Nephron progenitor cell (in vitro differentiated cells): Measurements from ENCODE around the gene HSPA12B.

Source experiments
- DNase-seq: peaks from one replicate; pipeline ENCODE4 v3.0.0; 2021
- H3K27ac Mint-ChIP-seq: 2 replicates; pipeline ENCODE4 v1.8.0; 2021; ENCODE audit warnings: mild to moderate bottlenecking, moderate library complexity, mixed read lengths
- H3K27me3 Mint-ChIP-seq: 2 replicates; pipeline ENCODE4 v1.8.0; 2021; ENCODE audit warnings: mild to moderate bottlenecking, low read depth, mixed read lengths; ENCODE audit not compliant: poor library complexity
- H3K36me3 Mint-ChIP-seq: 2 replicates; pipeline ENCODE4 v1.8.0; 2021; ENCODE audit warnings: low read depth, mixed read lengths
- H3K4me1 Mint-ChIP-seq: 2 replicates; pipeline ENCODE4 v1.8.0; 2021; ENCODE audit warnings: mixed read lengths
- H3K4me3 Mint-ChIP-seq: 2 replicates; pipeline ENCODE4 v1.8.0; 2021; ENCODE audit warnings: mild to moderate bottlenecking, moderate library complexity, mixed read lengths
- H3K9me3 Mint-ChIP-seq: 2 replicates; pipeline ENCODE4 v1.8.0; 2021; ENCODE audit warnings: mild to moderate bottlenecking, moderate library complexity, mixed read lengths
- TF ChIP-seq, protein P1 (sequence below): fragments of 200-600 bp; sonication (generic); IDR thresholded peaks from 2 replicates; pipeline ENCODE4 v1.5.0; 2021; ENCODE audit warnings: antibody characterized with exemption

HSPA12B gene

DNA sequence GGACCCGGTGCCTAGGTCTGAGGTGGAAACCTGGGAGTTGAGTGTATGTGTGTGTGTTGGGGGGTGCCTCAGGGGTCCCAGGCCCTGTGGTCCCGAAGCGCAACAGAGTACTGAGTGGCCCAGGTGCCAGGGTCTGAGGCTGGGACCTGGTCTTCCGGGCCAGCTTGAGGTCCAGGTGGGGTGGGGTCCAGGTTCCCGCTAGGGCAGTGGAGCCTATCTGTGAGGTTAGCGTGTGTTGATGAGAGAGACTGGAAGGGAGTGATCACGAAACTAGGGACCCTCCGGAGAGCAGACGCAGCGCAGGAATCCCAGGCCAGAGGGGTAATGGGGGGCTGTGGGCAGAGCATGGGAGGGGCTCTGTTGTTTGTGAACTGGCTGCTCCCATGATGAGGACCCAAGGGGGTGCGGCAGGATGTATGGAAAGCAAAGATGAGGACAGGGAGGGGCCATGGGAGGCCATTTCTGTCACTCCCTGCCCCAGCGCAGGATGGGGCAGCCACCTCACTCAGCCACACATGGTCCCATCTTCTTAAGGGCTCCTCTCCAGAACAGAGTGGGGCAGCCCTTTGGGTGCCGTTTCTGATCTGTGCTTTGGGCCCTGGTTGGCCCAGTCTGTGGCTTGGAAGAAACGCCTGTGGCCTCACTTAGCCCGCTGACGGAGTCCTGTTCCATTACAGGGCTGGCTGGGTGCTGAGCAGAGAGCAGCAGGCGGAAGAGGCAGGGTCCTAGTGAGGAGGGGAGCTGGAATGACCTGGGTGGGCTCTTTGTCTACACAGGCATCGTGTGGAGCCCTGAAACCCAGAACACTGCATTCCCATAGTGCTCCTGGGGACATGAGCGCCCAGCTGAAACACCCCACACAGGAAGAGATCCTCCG is 872 bp downstream of the HSPA12B start:
- Mint-ChIP-seq H3K4me1 (peaks cover 71% of the 10 kb centered on the region), H3K27me3 (peaks cover 20% of the 10 kb centered on the region), H3K4me3 (peak overlapping the region; percentile 65), H3K36me3 (peaks cover 3% of the 10 kb centered on the region), H3K9me3 (no peaks in the 10 kb centered on the region), H3K27ac (no peak overlapping the region)
- no peak for DNase-seq
- TF ChIP-seq, protein P1, sequence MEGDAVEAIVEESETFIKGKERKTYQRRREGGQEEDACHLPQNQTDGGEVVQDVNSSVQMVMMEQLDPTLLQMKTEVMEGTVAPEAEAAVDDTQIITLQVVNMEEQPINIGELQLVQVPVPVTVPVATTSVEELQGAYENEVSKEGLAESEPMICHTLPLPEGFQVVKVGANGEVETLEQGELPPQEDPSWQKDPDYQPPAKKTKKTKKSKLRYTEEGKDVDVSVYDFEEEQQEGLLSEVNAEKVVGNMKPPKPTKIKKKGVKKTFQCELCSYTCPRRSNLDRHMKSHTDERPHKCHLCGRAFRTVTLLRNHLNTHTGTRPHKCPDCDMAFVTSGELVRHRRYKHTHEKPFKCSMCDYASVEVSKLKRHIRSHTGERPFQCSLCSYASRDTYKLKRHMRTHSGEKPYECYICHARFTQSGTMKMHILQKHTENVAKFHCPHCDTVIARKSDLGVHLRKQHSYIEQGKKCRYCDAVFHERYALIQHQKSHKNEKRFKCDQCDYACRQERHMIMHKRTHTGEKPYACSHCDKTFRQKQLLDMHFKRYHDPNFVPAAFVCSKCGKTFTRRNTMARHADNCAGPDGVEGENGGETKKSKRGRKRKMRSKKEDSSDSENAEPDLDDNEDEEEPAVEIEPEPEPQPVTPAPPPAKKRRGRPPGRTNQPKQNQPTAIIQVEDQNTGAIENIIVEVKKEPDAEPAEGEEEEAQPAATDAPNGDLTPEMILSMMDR = no peak

DNA sequence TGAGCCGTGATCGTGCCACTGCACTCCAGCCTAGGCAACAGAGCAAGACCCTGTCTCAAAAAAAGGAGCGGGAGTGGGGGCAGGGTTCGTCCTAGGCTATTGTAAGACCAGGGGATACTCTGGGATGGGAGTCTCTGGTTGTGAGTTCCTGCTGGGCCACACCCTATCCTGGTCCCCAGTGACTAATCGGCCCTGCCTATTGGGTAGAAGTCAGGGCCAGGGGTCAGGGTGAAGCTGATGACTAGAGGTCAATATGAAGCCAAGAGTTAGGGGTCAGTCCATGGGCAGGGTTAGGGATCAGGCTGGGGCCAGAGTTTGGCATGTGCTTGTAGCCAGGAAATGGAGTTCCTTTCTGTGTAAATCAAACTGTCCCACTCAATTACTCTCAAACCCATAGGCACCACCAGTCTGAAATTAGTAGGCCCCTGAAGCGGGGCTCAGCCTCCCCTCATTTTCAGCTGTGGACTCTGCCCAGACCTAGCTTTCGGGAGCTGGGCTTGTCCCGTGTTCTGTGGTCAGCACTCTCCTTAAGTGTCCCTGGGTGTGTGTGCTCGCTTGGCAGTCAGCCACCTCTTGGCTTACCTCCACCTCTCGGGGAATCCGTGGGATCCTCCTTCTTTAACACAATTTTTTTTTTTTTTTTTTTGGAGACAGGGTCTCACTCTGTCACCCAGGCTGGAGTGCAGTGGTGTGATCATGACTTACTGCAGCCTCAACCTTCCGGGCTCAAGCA is 1.8 kb downstream of the HSPA12B start:
- DNase-seq = no peak
- Mint-ChIP-seq H3K27ac (no peak overlapping the region), H3K4me3 (peak overlapping the region; percentile 47), H3K4me1 (peaks cover 80% of the 10 kb centered on the region), H3K36me3 (peaks cover 3% of the 10 kb centered on the region), H3K27me3 (peaks cover 16% of the 10 kb centered on the region), H3K9me3 (no peaks in the 10 kb centered on the region)
- TF ChIP-seq, protein P1 = no peak

DNA sequence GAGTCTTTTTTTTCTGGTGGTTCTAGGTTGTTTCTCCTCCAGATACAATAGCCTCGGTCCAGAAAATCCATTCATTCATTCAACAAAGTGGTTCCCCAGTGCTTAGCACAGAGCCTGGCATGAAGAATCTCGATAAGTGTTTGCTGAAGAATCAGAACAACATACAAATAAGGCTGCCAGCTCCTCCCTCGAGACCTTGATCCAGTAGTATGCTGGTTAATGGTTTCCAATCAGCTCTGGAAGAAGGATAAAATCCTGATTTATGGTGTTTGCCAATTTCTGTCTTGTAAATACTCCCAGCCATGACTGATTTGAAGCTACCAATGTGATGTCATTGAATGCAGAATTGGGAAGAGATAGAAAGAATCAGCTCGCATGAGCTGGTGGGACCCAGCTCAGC is 3.3 kb downstream of the HSPA12B start:
- DNase-seq = no peak
- peaks cover 4% of the 10 kb centered on the region for H3K27me3 Mint-ChIP-seq
- no peaks in the 10 kb centered on the region for H3K9me3 Mint-ChIP-seq
- no peak overlapping the region for H3K27ac Mint-ChIP-seq
- TF ChIP-seq, protein P1 = no peak
- no peak overlapping the region for H3K4me3 Mint-ChIP-seq
- H3K4me1 Mint-ChIP-seq = peaks cover 85% of the 10 kb centered on the region
- peaks cover 3% of the 10 kb centered on the region for H3K36me3 Mint-ChIP-seq

DNA sequence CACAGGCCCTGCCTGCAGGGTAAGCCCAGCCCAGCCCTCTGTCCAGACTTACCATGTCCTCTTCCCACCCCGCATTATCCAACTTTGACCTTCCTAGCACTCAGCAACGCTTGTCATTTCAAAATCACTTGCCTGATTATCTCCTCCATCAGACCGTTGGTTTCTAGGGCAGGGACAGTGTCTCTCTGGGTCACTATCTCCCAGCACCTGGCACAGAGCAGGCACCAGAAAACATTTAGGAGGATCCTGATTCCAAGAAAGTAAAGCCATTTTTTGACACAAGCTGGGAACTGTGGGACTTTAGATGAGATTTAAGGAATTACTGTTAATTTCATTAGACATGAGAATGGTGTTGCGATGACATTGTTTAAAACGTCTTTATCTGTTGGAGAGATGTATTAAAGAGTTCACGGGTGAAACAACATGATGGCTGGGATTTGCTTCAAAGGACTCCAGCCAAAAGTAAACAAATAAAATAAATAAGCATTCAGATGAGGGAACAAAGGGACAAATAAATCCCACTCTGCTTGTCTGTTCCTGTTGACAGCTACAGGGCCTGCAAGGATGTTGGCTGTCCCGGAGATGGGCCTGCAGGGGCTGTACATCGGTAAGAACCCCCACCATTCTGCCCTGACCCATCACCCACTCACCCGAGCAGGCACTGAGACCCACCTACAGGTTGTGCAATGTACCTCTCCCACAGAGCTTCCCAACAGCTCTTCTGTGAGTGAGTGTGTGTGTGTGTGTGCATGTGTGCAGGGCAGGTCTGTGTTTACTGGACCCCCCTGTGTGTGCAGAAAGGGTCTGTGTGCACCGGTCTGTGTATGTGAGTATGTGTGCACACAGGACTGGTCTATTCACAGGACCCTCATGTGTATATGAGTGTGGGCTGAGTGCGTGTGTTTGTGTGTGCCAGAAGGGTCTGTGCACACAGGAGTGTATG is 5.9 kb downstream of the HSPA12B start:
- no peak for DNase-seq
- peak overlapping the region; percentile 73 for H3K27ac Mint-ChIP-seq
- no peak overlapping the region for H3K4me3 Mint-ChIP-seq
- no peaks in the 10 kb centered on the region for H3K9me3 Mint-ChIP-seq
- H3K4me1 Mint-ChIP-seq = peaks cover 72% of the 10 kb centered on the region
- TF ChIP-seq, protein P1 = no peak
- peaks cover 5% of the 10 kb centered on the region for H3K27me3 Mint-ChIP-seq
- H3K36me3 Mint-ChIP-seq = peaks cover 4% of the 10 kb centered on the region

DNA sequence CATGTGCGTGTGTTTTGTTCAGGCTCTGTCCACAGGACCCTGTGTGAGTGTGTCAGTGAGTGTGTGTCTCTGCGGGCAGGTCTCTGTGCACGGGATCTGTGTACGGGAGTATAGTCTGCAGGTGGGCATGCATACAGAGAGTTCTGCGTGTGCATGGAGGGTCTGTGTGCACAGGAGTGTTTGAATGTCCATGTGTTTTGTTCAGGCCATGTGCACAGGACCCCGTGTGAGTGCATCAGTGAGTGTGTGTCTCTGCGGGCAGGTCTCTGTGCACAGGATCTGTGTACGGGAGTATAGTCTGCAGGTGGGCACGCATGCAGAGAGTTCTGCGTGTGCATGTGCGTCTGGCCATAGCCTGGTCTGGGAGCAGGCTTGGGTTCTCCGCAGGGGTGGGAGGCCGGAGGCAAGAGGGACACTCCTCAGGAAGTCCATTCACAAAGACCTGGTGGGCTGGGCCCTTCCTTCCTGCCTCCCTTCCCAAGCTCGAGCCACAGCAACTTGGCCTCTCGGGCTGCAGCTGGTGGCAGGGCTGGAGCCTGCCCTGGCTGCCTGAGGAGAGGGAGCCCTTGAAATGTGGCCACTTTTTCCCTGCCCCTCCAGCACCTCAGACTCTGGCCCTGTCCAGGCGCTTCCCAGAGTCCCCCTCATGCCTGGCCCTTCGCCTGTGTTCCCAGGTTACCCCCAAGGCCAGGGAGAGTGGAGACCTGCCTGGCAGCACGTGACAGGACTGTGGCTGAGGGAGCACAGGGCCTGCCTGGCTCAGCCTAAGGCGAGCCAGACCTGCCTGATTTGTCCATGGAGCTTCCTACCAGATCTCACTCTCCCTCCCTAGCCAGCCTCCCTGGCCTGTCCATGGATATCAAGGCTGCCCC is 6.8 kb downstream of the HSPA12B start:
- DNase-seq = no peak
- Mint-ChIP-seq H3K4me1 (peaks cover 63% of the 10 kb centered on the region), H3K9me3 (peaks cover 2% of the 10 kb centered on the region), H3K4me3 (no peak overlapping the region), H3K27ac (peak overlapping the region; percentile 29), H3K27me3 (peaks cover 14% of the 10 kb centered on the region), H3K36me3 (peaks cover 12% of the 10 kb centered on the region)
- TF ChIP-seq, protein P1 = no peak
